A673 (cell line): ENCODE results near the gene TMEFF2.
"Not testable (repeated sequence)": the region's sequence is repeated elsewhere in the genome, so short reads cannot be mapped to it uniquely, and the experiment has no call there.

Experiments
- EZH2 ChIP-seq: fragments of 200-600 bp; sonication (generic); IDR thresholded peaks from 2 replicates; pipeline ENCODE4 v1.6.1; 2017; ENCODE audit warnings: borderline replicate concordance, low read depth, mild to moderate bottlenecking, mixed read lengths, antibody characterized with exemption, low read length; ENCODE audit not compliant: poor library complexity, severe bottlenecking
- TF ChIP-seq, protein P1 (sequence below): fragments of 300-800, 200-600 bp; sonication (generic); conservative IDR thresholded peaks from 2 replicates; pipeline ENCODE4 v1.5.1; 2017; ENCODE audit warnings: low read depth, mild to moderate bottlenecking, antibody characterized with exemption, low read length, moderate library complexity, mixed read lengths

DNA sequence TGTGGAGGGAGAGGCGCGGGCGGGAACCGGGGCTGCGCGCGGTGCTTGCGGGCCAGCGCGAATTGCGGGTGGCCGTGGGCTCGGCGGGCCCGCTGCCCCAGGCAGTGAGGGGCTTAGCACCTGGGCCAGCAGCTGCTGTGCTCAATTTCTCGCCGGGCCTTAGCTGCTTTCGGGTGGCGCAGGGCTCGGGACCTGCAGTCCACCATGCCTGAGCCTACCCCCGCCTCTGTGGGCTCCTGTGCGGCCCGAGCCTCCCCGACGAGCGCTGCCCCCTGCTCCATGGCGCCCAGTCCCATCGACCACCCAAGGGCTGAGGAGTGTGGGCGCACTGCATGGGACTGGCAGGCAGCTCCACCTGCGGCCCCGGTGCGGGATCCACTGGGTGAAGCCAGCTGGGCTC lies 273.1 kb downstream of the TMEFF2 start:
- TF ChIP-seq, protein P1, sequence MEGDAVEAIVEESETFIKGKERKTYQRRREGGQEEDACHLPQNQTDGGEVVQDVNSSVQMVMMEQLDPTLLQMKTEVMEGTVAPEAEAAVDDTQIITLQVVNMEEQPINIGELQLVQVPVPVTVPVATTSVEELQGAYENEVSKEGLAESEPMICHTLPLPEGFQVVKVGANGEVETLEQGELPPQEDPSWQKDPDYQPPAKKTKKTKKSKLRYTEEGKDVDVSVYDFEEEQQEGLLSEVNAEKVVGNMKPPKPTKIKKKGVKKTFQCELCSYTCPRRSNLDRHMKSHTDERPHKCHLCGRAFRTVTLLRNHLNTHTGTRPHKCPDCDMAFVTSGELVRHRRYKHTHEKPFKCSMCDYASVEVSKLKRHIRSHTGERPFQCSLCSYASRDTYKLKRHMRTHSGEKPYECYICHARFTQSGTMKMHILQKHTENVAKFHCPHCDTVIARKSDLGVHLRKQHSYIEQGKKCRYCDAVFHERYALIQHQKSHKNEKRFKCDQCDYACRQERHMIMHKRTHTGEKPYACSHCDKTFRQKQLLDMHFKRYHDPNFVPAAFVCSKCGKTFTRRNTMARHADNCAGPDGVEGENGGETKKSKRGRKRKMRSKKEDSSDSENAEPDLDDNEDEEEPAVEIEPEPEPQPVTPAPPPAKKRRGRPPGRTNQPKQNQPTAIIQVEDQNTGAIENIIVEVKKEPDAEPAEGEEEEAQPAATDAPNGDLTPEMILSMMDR: not testable (repeated sequence)
- not testable (repeated sequence) for TF ChIP-seq EZH2
